OCI-LY3 (cell line): Measurements from ENCODE around the gene MCF2L2.

Source experiments
- H2AFZ ChIP-seq: fragments of 200-600, 300-600 bp; shearing (Covaris generic); 2 replicates; pipeline ENCODE4 v1.6.0; 2014; ENCODE audit warnings: antibody characterized with exemption, low read depth, low read length
- H3K27ac ChIP-seq: fragments of 200-600, 300-600 bp; sonication (generic); 2 replicates; pipeline ENCODE4 v1.5.1; 2014; ENCODE audit warnings: mild to moderate bottlenecking, low read length, moderate library complexity, mixed read lengths
- H3K27me3 ChIP-seq: fragments of 200-600, 300-600 bp; sonication (generic); 2 replicates; pipeline ENCODE4 v1.6.1; 2014; ENCODE audit warnings: low read depth, low read length, mixed read lengths
- H3K36me3 ChIP-seq: fragments of 200-600, 300-600 bp; sonication (generic); replicated peaks from 2 replicates; pipeline ENCODE3; 2014; ENCODE audit warnings: low read depth, low read length, mixed read lengths
- H3K4me1 ChIP-seq: fragments of 300-600, 200-600 bp; sonication (generic); 2 replicates; pipeline ENCODE4 v1.6.1; 2014; ENCODE audit warnings: low read length, mixed read lengths
- H3K4me2 ChIP-seq: fragments of 200-600, 300-600 bp; sonication (generic); 2 replicates; pipeline ENCODE4 v1.6.1; 2014; ENCODE audit warnings: low read length, mixed read lengths
- H3K4me3 ChIP-seq: fragments of 300-600, 200-600 bp; sonication (generic); 2 replicates; pipeline ENCODE4 v1.5.1; 2014; ENCODE audit warnings: antibody characterized with exemption, mild to moderate bottlenecking, low read length, moderate library complexity
- H3K79me2 ChIP-seq: fragments of 300-600, 200-600 bp; shearing (Covaris generic); 2 replicates; pipeline ENCODE4 v1.6.1; 2014; ENCODE audit warnings: mild to moderate bottlenecking, low read length, mixed read lengths
- H3K9ac ChIP-seq: fragments of 300-600, 200-600 bp; shearing (Covaris generic); 2 replicates; pipeline ENCODE4 v1.6.0; 2014; ENCODE audit warnings: mild to moderate bottlenecking, low read length, moderate library complexity
- H3K9me3 ChIP-seq: fragments of 200-600, 300-600 bp; shearing (Covaris generic); 2 replicates; pipeline ENCODE4 v1.6.1; 2014; ENCODE audit warnings: low read length, mixed read lengths; ENCODE audit not compliant: insufficient read depth
- H4K20me1 ChIP-seq: fragments of 200-600, 300-600 bp; sonication (generic); 2 replicates; pipeline ENCODE4 v1.6.1; 2016; ENCODE audit warnings: low read length, mixed read lengths; ENCODE audit not compliant: insufficient read depth
- EZH2phosphoT487 ChIP-seq: fragments of 200-600 bp; shearing (Covaris generic); IDR thresholded peaks from 2 replicates; pipeline ENCODE4 v1.6.1; 2018; ENCODE audit warnings: antibody characterized with exemption, mixed run types, low read depth
- TF ChIP-seq, protein P1 (sequence below): fragments of 200-600, 300-600 bp; sonication (generic); IDR thresholded peaks from 2 replicates; pipeline ENCODE4 v1.5.1; 2014; ENCODE audit warnings: antibody characterized with exemption, low read length, low read depth

MCF2L2 gene

DNA sequence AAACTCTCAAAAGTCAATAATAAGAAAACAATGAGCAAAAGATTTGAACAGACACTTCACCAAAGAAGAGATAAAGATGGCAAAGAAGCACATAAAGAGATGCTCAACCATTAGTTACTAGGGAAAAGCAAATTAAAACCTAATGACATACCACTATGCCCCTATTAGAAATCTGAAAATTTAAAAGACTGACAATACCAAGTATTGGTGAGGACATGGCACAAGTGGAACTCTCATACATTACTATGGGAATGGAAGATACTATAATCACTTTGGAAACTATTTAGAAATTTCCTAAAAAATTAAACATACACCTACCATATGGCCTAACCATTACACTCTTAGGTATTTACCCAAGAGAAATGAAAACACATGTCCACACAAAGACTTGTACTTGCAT, 230.7 kb downstream of the MCF2L2 start:
- H3K9me3 ChIP-seq: no peaks in the 10 kb centered on the region
- no peaks in the 10 kb centered on the region for H3K4me1 ChIP-seq
- no peak overlapping the region for H3K4me3 ChIP-seq
- H3K27ac ChIP-seq: no peak overlapping the region
- no peak overlapping the region for H3K9ac ChIP-seq
- no peak overlapping the region for H3K4me2 ChIP-seq
- H3K27me3 ChIP-seq: peaks cover 4% of the 10 kb centered on the region; the same call in 1 of the 2 replicates
- H2AFZ ChIP-seq: no peak overlapping the region
- H3K36me3 ChIP-seq: no peaks in the 10 kb centered on the region
- no peaks in the 10 kb centered on the region for H4K20me1 ChIP-seq
- H3K79me2 ChIP-seq: no peaks in the 10 kb centered on the region
- TF ChIP-seq EZH2phosphoT487: no peak
- TF ChIP-seq, protein P1, sequence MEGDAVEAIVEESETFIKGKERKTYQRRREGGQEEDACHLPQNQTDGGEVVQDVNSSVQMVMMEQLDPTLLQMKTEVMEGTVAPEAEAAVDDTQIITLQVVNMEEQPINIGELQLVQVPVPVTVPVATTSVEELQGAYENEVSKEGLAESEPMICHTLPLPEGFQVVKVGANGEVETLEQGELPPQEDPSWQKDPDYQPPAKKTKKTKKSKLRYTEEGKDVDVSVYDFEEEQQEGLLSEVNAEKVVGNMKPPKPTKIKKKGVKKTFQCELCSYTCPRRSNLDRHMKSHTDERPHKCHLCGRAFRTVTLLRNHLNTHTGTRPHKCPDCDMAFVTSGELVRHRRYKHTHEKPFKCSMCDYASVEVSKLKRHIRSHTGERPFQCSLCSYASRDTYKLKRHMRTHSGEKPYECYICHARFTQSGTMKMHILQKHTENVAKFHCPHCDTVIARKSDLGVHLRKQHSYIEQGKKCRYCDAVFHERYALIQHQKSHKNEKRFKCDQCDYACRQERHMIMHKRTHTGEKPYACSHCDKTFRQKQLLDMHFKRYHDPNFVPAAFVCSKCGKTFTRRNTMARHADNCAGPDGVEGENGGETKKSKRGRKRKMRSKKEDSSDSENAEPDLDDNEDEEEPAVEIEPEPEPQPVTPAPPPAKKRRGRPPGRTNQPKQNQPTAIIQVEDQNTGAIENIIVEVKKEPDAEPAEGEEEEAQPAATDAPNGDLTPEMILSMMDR: no peak

DNA sequence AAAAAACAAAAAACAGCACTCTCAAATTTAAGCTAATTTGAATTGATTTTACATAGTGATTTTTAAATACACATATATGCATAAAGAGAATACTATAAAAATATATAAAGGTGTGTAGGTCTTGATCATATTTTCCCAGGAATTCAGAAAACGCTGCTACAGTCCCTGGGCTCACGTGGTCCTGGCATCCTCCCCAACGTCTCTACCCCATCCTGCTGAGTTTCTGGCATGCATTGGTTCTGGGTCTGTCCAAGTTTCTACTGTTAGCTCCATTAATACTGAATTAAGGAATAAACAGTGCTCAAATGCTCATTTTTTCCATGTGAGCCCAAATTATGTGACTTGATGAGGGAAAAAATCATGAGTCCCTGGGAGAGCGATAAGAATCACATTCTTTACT, 233.2 kb downstream of the MCF2L2 start:
- no peaks in the 10 kb centered on the region for H4K20me1 ChIP-seq
- H3K36me3 ChIP-seq: no peaks in the 10 kb centered on the region
- TF ChIP-seq, protein P1: no peak
- TF ChIP-seq EZH2phosphoT487: no peak
- no peaks in the 10 kb centered on the region for H3K79me2 ChIP-seq
- peaks cover 4% of the 10 kb centered on the region; the same call in 1 of the 2 replicates for H3K27me3 ChIP-seq
- no peak overlapping the region for H3K9ac ChIP-seq
- H2AFZ ChIP-seq: no peak overlapping the region
- no peak overlapping the region for H3K4me3 ChIP-seq
- H3K27ac ChIP-seq: no peak overlapping the region
- no peak overlapping the region for H3K4me2 ChIP-seq
- no peaks in the 10 kb centered on the region for H3K4me1 ChIP-seq
- H3K9me3 ChIP-seq: no peaks in the 10 kb centered on the region

GRCh38 chr3:183193762-183194689, 234.4 kb downstream of the MCF2L2 start:
- no peaks in the 10 kb centered on the region for H3K36me3 ChIP-seq
- peaks cover 7% of the 10 kb centered on the region; the same call in 1 of the 2 replicates for H3K27me3 ChIP-seq
- H3K4me1 ChIP-seq: no peaks in the 10 kb centered on the region
- H3K27ac ChIP-seq: no peak overlapping the region
- no peaks in the 10 kb centered on the region for H3K79me2 ChIP-seq
- H3K4me3 ChIP-seq: no peak overlapping the region
- no peaks in the 10 kb centered on the region for H3K9me3 ChIP-seq
- H2AFZ ChIP-seq: no peak overlapping the region
- no peak overlapping the region for H3K9ac ChIP-seq
- TF ChIP-seq EZH2phosphoT487: no peak
- TF ChIP-seq, protein P1: no peak
- no peak overlapping the region for H3K4me2 ChIP-seq
- H4K20me1 ChIP-seq: no peaks in the 10 kb centered on the region

GRCh38 chr3:183192650-183193300, 235.6 kb downstream of the MCF2L2 start:
- Histone ChIP-seq H3K4me3 (no peak overlapping the region), H2AFZ (no peak overlapping the region), H3K9me3 (no peaks in the 10 kb centered on the region), H3K36me3 (no peaks in the 10 kb centered on the region), H3K79me2 (no peaks in the 10 kb centered on the region), H4K20me1 (no peaks in the 10 kb centered on the region), H3K27ac (no peak overlapping the region), H3K4me1 (no peaks in the 10 kb centered on the region), H3K27me3 (0 out of 2 replicates have a peak, but pooled peaks cover 7% of the 10 kb centered on the region), H3K4me2 (no peak overlapping the region), H3K9ac (no peak overlapping the region)
- TF ChIP-seq, protein P1: no peak
- no peak for TF ChIP-seq EZH2phosphoT487
